Non-pigmented ciliary epithelial cell (primary cell): Measurements from ENCODE around the gene PAFAH2.

ENCODE experiments used
- DNase-seq: peaks from one replicate; pipeline ENCODE4 v3.0.0-alpha.2; 2010; ENCODE audit warnings: low read depth

The PAFAH2 gene

GRCh38 chr1:25932321-25932720 lies 65.5 kb downstream of the PAFAH2 start:
- DNase-seq: no peak

- no peak for DNase-seq
These were observed 68.8 kb downstream of the PAFAH2 start for GRCh38 chr1:25929016-25929415.

- no peak for DNase-seq
These were observed 70.2 kb downstream of the PAFAH2 start for GRCh38 chr1:25927521-25928265.

- no peak for DNase-seq
These were observed 70.9 kb downstream of the PAFAH2 start for GRCh38 chr1:25926731-25927496.

- DNase-seq: no peak
These were observed 73.4 kb downstream of the PAFAH2 start for GRCh38 chr1:25924454-25924853.

GRCh38 chr1:25922971-25923552 lies 74.8 kb downstream of the PAFAH2 start:
- DNase-seq: no peak

- no peak for DNase-seq
These were observed 75.5 kb downstream of the PAFAH2 start for GRCh38 chr1:25922056-25922970.

- no peak for DNase-seq
These were observed 79.2 kb downstream of the PAFAH2 start for GRCh38 chr1:25918615-25919014.

GRCh38 chr1:25917996-25918395 lies 79.9 kb downstream of the PAFAH2 start:
- no peak for DNase-seq

- DNase-seq: no peak
These were observed 81.4 kb downstream of the PAFAH2 start for GRCh38 chr1:25916460-25916859.

- DNase-seq: no peak
These were observed 83.5 kb downstream of the PAFAH2 start for GRCh38 chr1:25914074-25914995.

- no peak for DNase-seq
These were observed 84.7 kb downstream of the PAFAH2 start for GRCh38 chr1:25913206-25913605.

GRCh38 chr1:25912076-25912831 lies 85.6 kb downstream of the PAFAH2 start:
- DNase-seq: no peak

- DNase-seq: no peak
These were observed 86.7 kb downstream of the PAFAH2 start for GRCh38 chr1:25911162-25911561.
